Posterior vena cava (tissue), 2 donors: ENCODE results near the gene VAT1L. TPM values are rescaled to one million over a fixed set of nuclear protein-coding genes. Genes with fewer than 3 reads are reported as not detected.

Experiments used
- DNase-seq: peaks from one replicate; pipeline ENCODE4 v3.0.0-alpha.2; 2020; ENCODE audit warnings: low spot score
- intact Hi-C, 2 donors: fragments of 100-400 bp; cut with DNase I; formaldehyde crosslinking; loops; one replicate each; pipeline versions ENCODE4 v1.14.1 to v1.14.2; 2022 to 2023
- long read RNA-seq, 2 donors: library from polyadenylated mRNA; unstranded; transcript quantifications; one replicate each; pipeline ENCODE4 v2.0.0, GENCODE V29; 2020 to 2021
- total RNA-seq, 2 donors: library from RNA; stranded (reverse); fragmentation: NEBNext Ultra II Directional; extraction: Animal tissue kit (Norgen Biotek cat#: 25700); gene quantifications; one replicate each; pipeline ENCODE4 v1.2.1, GENCODE V29; 2021
- donor health status: DM: yes; HTN: yes; CAD: no.
- donor health status: DM: yes; HTN: yes; CAD: no.

The VAT1L gene
- under 1 TPM; 0.23 to 0.33 TPM for total RNA-seq
- long read RNA-seq, donor 1, result 0 reads
- long read RNA-seq, donor 2, result 0 reads

GRCh38 chr16:77788181-77789084 is at the start of gene VAT1L:
Gene VAT1L (plus strand): TSS chr16:77788564. CDS start chr16:77788683, 119 bp downstream.
- DNase-seq, result peak; percentile 78
- intact Hi-C loops, result no loop called here

GRCh38 chr16:77738706-77739558 is 49.4 kb upstream of the VAT1L start:
- intact Hi-C loops, result no loop called here
- no peak for DNase-seq

GRCh38 chr16:77739559-77739892 is 48.8 kb upstream of the VAT1L start:
- intact Hi-C loops, result no loop called here
- no peak for DNase-seq

GRCh38 chr16:77744141-77744540 is 44.2 kb upstream of the VAT1L start:
- no peak for DNase-seq
- intact Hi-C loops, result no loop called here

- no peak for DNase-seq
- intact Hi-C loops, result no loop called here
Observed at GRCh38 chr16:77745972-77746371, 42.4 kb upstream of the VAT1L start.

- DNase-seq, result no peak
- intact Hi-C loops, result no loop called here
Observed at GRCh38 chr16:77748421-77749005, 39.9 kb upstream of the VAT1L start.

- DNase-seq, result no peak
- intact Hi-C loops, result no loop called here
Observed at GRCh38 chr16:77749415-77749814, 38.9 kb upstream of the VAT1L start.

GRCh38 chr16:77758046-77758445 is 30.3 kb upstream of the VAT1L start:
- DNase-seq, result no peak
- intact Hi-C loops, result no loop called here

- intact Hi-C loops, result no loop called here
- DNase-seq, result no peak
Observed at GRCh38 chr16:77758508-77758907, 29.9 kb upstream of the VAT1L start.

GRCh38 chr16:77759201-77759600 is 29.2 kb upstream of the VAT1L start:
- intact Hi-C loops, result no loop called here
- DNase-seq, result no peak

GRCh38 chr16:77759821-77760220 is 28.5 kb upstream of the VAT1L start:
- intact Hi-C loops, result no loop called here
- DNase-seq, result no peak

GRCh38 chr16:77760800-77761199 is 27.6 kb upstream of the VAT1L start:
- intact Hi-C loops, result no loop called here
- no peak for DNase-seq

- intact Hi-C loops, result no loop called here
- no peak for DNase-seq
Observed at GRCh38 chr16:77761204-77761603, 27.2 kb upstream of the VAT1L start.

- intact Hi-C loops, result no loop called here
Observed at GRCh38 chr16:77762262-77762661, 26.1 kb upstream of the VAT1L start.

GRCh38 chr16:77763994-77764393 is 24.4 kb upstream of the VAT1L start:
- no peak for DNase-seq
- intact Hi-C loops, result no loop called here

More at GRCh38 chr16:77762262-77762661, 26.1 kb upstream of the VAT1L start:
- no peak for DNase-seq

GRCh38 chr16:77767211-77767610 is 21.2 kb upstream of the VAT1L start:
- intact Hi-C loops, result no loop called here
- DNase-seq, result no peak

- intact Hi-C loops, result no loop called here
- no peak for DNase-seq
Observed at GRCh38 chr16:77767826-77768225, 20.5 kb upstream of the VAT1L start.

- intact Hi-C loops, result no loop called here
- DNase-seq, result no peak
Observed at GRCh38 chr16:77775911-77776909, 12.2 kb upstream of the VAT1L start.

GRCh38 chr16:77777745-77778144 is 10.6 kb upstream of the VAT1L start:
- no peak for DNase-seq
- intact Hi-C loops, result no loop called here
